ENCODE data around the gene TMEM82.

Gene TMEM82

GRCh38 chr1:15757575-15758342, 15.5 kb downstream of the TMEM82 start:
- DNase-seq, result no peak

- DNase-seq, result no peak
Measured at GRCh38 chr1:15758343-15758931, 16.1 kb downstream of the TMEM82 start, which contains the start of gene FBLIM1. TSS of gene FBLIM1 (plus strand) at chr1:15758795. CDS start at chr1:15764984, 6,189 bp downstream.

- DNase-seq, result peak in 1 of 2 donors; percentile 27
Measured at GRCh38 chr1:15758953-15759661, 16.8 kb downstream of the TMEM82 start.

GRCh38 chr1:15760520-15761211, 18.4 kb downstream of the TMEM82 start:
- DNase-seq, result no peak

GRCh38 chr1:15761366-15762128, 19.2 kb downstream of the TMEM82 start:
- DNase-seq, result no peak

GRCh38 chr1:15762546-15762945, 20.2 kb downstream of the TMEM82 start:
- no peak for DNase-seq

- DNase-seq, result no peak
Measured at GRCh38 chr1:15764269-15764764, 22.0 kb downstream of the TMEM82 start.

- no peak for DNase-seq
Measured at GRCh38 chr1:15764890-15765289, 22.6 kb downstream of the TMEM82 start.

GRCh38 chr1:15765495-15766194, 23.3 kb downstream of the TMEM82 start:
- no peak for DNase-seq

- no peak for DNase-seq
Measured at GRCh38 chr1:15767941-15768340, 25.6 kb downstream of the TMEM82 start.

GRCh38 chr1:15768388-15768787, 26.1 kb downstream of the TMEM82 start:
- no peak for DNase-seq

GRCh38 chr1:15770313-15770962, 28.1 kb downstream of the TMEM82 start:
- no peak for DNase-seq

- DNase-seq, result no peak
Measured at GRCh38 chr1:15771836-15772515, 29.7 kb downstream of the TMEM82 start.

- no peak for DNase-seq
Measured at GRCh38 chr1:15775706-15776105, 33.4 kb downstream of the TMEM82 start.

- DNase-seq, result no peak
Measured at GRCh38 chr1:15777909-15778707, 35.8 kb downstream of the TMEM82 start.

- DNase-seq, result no peak
Measured at GRCh38 chr1:15785683-15786082, 43.4 kb downstream of the TMEM82 start.

- DNase-seq, result no peak
Measured at GRCh38 chr1:15786581-15786980, 44.3 kb downstream of the TMEM82 start.

- DNase-seq, result no peak
Measured at GRCh38 chr1:15788624-15789301, 46.5 kb downstream of the TMEM82 start.

- DNase-seq, result no peak
Measured at GRCh38 chr1:15796086-15796462, 53.8 kb downstream of the TMEM82 start.
